ENCODE results near the gene EFNB2.

The EFNB2 gene

GRCh38 chr13:106484084-106484483 lies 51.4 kb downstream of the EFNB2 start:
- DNase-seq (ENCODE audit: low read depth in 2 of 2), result no peak

GRCh38 chr13:106481919-106482318 lies 53.5 kb downstream of the EFNB2 start:
- no peak for DNase-seq (ENCODE audit: low read depth in 2 of 2)

GRCh38 chr13:106480351-106480910 lies 55.0 kb downstream of the EFNB2 start:
- no peak for DNase-seq (ENCODE audit: low read depth in 2 of 2)

GRCh38 chr13:106479929-106480328 lies 55.5 kb downstream of the EFNB2 start:
- DNase-seq (ENCODE audit: low read depth in 2 of 2), result no peak

- no peak for DNase-seq (ENCODE audit: low read depth in 2 of 2)
Measured at GRCh38 chr13:106478116-106478515, 57.3 kb downstream of the EFNB2 start.

- no peak for DNase-seq (ENCODE audit: low read depth in 2 of 2)
Measured at GRCh38 chr13:106477303-106477702, 58.2 kb downstream of the EFNB2 start.

- no peak for DNase-seq (ENCODE audit: low read depth in 2 of 2)
Measured at GRCh38 chr13:106475852-106476251, 59.6 kb downstream of the EFNB2 start.

GRCh38 chr13:106474912-106475311 lies 60.5 kb downstream of the EFNB2 start:
- DNase-seq (ENCODE audit: low read depth in 2 of 2), result no peak

- no peak for DNase-seq (ENCODE audit: low read depth in 2 of 2)
Measured at GRCh38 chr13:106473154-106473553, 62.3 kb downstream of the EFNB2 start.

GRCh38 chr13:106472621-106473020 lies 62.8 kb downstream of the EFNB2 start:
- DNase-seq (ENCODE audit: low read depth in 2 of 2), result no peak

- DNase-seq (ENCODE audit: low read depth in 2 of 2), result no peak
Measured at GRCh38 chr13:106471957-106472543, 63.4 kb downstream of the EFNB2 start.

GRCh38 chr13:106470576-106470975 lies 64.9 kb downstream of the EFNB2 start:
- DNase-seq (ENCODE audit: low read depth in 2 of 2), result no peak

GRCh38 chr13:106468744-106469590 lies 66.5 kb downstream of the EFNB2 start:
- no peak for DNase-seq (ENCODE audit: low read depth in 2 of 2)

- no peak for DNase-seq (ENCODE audit: low read depth in 2 of 2)
Measured at GRCh38 chr13:106468207-106468606, 67.3 kb downstream of the EFNB2 start.

GRCh38 chr13:106467427-106468122 lies 67.9 kb downstream of the EFNB2 start:
- DNase-seq (ENCODE audit: low read depth in 2 of 2), result no peak

GRCh38 chr13:106466691-106467426 lies 68.6 kb downstream of the EFNB2 start:
- no peak for DNase-seq (ENCODE audit: low read depth in 2 of 2)

GRCh38 chr13:106464076-106464475 lies 71.4 kb downstream of the EFNB2 start:
- no peak for DNase-seq (ENCODE audit: low read depth in 2 of 2)

GRCh38 chr13:106462710-106463109 lies 72.8 kb downstream of the EFNB2 start:
- DNase-seq (ENCODE audit: low read depth in 2 of 2), result no peak

GRCh38 chr13:106455777-106456176 lies 79.7 kb downstream of the EFNB2 start:
- no peak for DNase-seq (ENCODE audit: low read depth in 2 of 2)

- DNase-seq (ENCODE audit: low read depth in 2 of 2), result no peak
Measured at GRCh38 chr13:106455190-106455589, 80.3 kb downstream of the EFNB2 start.

- DNase-seq (ENCODE audit: low read depth in 2 of 2), result no peak
Measured at GRCh38 chr13:106453101-106453500, 82.4 kb downstream of the EFNB2 start.

GRCh38 chr13:106450991-106451390 lies 84.5 kb downstream of the EFNB2 start:
- no peak for DNase-seq (ENCODE audit: low read depth in 2 of 2)
